ENCODE measurements around the gene VASH1.

Gene VASH1

DNA sequence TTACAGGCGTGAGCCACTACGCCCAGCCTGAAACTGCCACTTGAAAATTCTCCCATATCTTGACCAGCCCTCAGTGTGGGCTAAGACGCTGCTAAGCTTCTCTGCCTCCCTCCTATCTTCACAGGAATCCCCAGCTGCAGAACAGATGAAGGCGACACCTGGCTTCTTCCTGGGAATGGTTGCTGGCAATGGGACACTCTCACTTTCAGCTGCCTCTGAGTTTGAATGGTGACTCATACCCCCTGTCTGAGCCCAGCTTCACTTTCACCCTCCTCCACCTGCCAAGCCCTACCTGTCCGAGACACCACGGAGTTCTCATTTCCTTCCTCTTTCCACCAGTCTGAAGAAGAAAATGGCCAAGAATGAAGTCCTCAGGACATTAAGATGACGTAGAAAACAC, 18.3 kb upstream of the VASH1 start:
- no peak for DNase-seq (ENCODE audit: low read depth in 2 of 2)

DNA sequence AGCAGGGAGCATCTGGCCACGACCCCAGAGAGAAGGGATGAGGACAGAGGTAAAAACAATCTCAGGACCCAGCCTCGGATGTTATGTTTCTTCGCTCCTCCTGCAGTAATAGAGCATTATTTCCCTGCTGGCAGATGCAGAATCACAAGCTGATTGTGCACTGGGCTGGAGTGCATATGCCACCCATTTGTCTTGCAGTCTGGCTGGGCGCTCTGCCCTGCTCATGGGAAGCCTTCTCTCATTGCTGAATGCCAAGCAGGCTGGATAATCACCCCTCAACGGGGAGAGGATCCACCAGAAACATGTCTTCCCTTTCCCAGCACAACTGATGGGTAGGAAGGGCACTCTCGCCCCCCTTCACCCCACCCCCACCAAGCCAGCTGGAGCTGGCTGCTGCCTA, 8.5 kb upstream of the VASH1 start:
- DNase-seq (ENCODE audit: low read depth in 2 of 2), result no peak

DNA sequence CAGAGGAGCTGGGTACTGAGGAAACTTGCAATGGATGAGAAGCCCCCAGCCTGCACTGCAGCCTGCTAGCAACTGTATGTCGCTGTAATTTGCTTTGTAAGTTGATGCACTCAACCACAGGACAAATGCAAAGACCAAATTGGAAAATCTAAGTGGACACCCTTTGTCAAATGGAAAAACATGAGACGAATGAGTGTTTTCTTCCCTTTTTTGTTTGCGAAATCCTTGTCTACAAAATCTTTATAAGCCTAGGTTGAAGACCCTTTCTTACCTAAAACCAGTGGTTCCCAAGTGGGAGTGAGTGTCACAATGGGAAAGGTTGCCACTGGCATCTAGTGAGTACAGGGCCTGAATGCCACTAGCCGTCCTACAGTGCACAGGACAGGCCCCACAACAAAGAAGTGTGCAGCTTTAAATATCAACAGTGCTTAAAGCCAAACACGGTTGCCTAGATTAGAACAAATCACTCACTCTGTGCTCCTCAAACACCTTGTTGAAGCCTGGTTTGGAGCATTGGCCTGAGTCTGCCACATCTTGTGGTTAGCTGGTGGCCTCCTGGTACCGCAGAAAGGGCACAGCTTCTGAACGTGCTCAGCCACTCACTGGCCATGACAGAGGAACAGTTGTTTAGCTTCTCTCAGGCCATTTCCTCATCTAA, 7.6 kb upstream of the VASH1 start:
- no peak for DNase-seq (ENCODE audit: low read depth in 2 of 2)

DNA sequence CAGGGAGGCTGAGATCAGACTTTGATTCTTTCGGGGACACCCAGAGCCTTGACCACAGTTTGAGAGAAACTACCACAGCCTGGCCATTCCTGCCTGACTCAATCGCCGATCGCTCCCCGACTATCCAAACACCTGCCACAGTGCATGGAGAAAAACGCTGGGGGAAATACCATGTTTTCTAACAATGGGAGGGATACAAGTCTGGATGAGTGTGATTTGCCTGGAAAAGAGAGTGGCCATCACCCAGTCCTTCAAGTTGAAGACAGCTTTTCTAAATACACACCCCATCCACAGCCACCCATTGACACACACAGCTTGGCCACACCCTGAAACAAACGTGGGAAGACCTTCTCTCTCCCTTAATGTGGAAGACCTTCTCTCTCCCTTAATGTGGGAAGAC, 6.7 kb upstream of the VASH1 start:
- no peak for DNase-seq (ENCODE audit: low read depth in 2 of 2)

GRCh38 chr14:76755610-76756370, 5.5 kb upstream of the VASH1 start:
- DNase-seq (ENCODE audit: low read depth in 2 of 2), result no peak

DNA sequence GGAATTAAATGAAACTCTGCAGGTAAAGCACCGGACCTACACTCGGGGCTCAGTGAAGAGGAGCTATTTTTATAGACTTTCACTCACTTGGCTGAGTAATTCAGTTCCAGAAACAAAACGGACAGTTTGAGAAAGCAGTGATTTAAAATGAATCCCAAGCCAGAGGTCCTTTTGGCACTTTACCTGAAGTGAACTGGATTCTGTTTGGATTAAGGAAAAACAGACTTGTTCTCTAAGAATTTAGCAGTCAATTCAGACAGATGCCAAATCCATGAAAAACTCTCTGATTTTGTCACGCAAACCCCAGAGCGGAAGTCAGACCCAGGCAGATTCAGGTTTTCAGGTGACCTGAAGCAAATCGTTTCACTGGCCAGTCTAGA, 4.9 kb upstream of the VASH1 start:
- no peak for DNase-seq (ENCODE audit: low read depth in 2 of 2)

DNA sequence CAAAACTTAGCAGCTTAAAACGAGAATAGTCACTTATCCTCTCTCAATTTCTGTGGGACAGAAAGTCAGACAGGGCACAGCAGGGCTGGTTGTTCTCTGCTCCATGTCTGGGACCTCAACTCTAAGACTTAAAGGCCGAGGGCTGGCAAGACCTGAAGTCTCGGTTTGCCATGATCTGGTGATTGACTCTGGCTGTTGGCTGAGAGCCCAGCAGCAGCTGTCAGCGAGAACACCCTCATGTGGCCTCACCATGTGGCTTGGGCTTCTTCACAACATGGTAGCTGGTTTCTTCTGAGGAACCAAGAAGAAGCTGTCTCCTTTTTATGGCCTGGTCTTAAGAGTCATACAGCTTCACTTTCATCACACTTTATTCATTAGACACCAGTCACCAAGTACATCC, 1.7 kb upstream of the VASH1 start:
- DNase-seq (ENCODE audit: low read depth in 2 of 2), result no peak

DNA sequence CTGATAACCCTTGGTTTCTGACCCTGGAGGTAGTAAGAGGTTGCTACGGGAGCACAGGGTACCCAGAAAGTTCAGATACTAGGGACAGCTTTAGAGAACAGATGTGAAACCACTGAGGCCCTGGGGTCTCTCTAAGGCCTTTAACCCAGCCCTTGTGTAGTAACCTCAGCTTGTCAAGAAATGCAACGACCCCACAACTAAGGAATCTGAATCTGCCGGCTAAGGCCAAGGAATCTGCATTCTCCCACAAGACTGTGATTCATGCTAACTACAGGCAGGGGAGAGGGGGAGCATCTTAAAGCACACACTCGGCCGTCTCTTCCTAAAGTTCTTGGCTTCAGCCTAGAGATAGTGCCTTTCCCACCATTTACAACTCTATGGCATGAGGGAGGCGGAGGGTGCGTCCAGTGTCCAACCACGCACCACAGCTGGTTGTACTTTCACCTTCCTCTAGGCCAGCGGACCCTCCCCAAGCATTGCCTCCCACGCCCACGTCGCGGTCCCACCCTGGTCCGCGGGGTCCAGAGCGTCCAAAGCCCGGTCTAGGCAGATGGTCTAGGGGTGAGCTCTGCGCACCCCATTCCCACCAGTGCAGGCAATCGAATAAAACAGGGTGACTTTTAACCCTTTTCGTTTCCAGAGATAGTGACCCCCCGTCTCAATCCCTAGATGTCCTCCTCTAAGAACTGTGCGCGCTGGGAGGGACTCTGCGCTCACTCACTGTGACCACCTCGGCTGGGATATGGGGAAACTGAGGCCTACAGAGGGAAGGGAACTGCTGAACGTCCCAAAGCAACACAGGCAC, 735 bp upstream of the VASH1 start:
- DNase-seq (ENCODE audit: low read depth in 2 of 2), result no peak

- DNase-seq (ENCODE audit: low read depth in 2 of 2), result no peak
Measured at GRCh38 chr14:76761960-76762410, 717 bp downstream of the VASH1 start.

DNA sequence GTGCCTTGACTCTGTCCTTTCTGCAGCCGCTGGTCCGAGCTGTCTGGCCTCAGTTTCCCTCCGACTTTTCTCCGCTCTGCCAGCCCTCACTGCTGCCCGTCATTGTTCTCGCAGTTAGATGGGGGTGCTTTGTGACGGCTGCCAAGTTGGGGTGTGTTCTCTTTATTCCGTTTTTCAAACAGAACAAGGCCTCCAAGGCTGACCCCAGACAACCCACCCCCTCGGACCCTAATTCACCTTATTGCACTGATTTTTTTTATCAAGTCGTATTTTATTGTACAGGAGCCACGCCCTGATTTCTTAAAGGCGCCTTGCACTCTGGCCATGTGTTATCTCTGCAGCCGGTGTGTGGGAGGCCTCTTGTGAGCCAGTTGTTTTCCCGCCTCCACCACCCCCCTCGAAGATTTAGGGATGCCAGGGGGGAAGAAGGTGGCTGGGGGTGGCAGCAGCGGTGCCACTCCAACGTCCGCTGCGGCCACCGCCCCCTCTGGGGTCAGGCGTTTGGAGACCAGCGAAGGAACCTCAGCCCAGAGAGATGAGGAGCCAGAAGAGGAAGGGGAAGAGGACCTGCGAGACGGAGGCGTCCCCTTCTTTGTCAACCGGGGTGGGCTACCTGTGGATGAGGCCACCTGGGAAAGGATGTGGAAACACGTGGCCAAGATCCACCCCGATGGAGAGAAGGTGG, 1.3 kb downstream of the VASH1 start:
- DNase-seq (ENCODE audit: low read depth in 2 of 2), result no peak

DNA sequence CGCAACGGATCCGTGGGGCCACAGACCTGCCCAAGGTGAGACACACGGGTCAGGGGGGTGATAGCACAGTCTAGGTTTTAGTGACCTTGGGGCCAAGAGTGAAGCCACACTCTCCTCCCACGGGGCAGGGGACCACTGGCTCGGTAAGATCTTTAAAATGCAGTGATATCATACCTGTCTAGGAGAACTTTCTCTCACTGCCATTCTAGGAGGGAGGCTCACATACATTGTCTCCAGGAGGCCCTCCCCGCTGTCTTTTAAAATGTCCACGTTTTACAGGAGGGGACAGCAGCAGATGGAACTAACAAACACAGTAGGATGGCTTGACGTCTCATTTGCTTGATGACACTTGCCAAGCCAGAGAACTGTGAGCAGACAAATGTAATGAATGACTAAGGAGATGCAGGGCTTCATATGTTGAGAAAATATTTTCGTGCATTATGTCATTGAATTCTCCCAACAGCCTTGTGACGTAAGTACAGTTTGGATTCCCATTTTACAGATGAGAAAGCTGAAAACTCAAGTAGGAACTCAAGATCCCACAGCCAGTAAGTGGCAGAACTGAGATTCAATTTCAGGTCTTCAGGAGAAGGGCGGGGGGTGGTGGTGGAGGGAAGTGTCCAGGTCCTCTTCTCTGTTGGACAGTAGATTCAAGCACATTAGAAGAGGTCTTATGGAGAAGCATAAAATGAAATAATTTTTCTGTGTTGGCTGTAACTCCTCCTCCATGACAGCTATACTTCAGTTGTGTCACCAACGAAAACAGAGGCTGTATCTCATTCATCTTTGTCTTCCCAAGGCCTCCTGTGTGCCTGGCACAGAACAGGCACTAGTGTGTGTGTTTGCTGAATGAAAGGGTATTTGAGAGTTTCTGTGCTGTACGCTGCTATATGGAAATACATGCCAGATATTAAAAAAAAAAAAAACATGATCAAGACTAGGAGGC, 2.1 kb downstream of the VASH1 start:
- no peak for DNase-seq (ENCODE audit: low read depth in 2 of 2)

- DNase-seq (ENCODE audit: low read depth in 2 of 2), result no peak
Measured at GRCh38 chr14:76765461-76765931, 4.2 kb downstream of the VASH1 start.

DNA sequence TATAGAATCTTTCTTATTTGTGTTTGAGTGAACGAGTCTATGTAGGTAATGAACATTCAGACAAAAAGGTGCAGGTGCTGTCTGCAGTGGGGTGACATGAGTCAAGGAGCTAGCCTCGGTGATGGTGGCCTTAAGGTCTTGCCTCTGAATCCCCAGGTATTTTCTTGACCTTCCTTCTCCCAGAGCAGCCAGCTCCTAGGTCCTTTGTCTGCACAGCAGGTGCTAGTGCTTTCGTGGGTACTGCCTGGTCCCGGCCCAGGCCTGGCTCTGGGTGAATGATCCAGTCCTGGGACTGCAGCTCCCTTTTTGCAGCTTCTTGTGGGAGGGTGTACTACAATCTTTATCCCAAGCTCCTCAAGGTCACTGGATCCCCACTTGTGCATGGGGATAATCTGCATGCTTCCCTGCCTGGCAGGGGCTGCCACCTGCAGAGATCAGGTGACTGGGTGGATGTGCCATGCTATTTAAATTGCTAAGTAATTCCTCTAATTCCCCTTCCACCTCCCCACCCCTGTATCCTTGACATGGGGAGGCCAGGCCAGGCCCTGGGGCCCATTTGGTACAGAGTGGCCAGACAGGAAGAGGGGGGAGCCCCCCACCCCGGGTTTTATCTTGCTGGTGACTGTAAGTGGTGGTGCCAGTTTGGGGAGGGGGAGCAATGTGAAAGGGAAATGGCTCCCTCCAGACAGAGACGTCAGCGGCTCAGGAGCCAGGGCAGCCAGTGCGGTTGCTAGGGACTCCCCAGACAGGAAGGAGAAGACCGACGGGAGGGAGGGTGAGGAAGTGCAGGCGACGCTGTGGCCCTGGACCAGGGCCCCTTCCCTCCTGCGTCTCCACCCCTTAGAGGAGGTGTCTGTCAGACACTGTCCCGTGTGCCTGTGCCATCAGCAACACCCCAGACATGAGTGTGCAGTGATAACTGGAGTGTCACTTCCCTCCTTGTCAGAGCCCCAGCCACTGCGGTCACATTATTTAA, 6.7 kb downstream of the VASH1 start:
- peak; percentile 47 to 66 for DNase-seq (ENCODE audit: low read depth in 2 of 2)

- DNase-seq (ENCODE audit: low read depth in 2 of 2), result no peak
Measured at GRCh38 chr14:76768671-76769500, 7.6 kb downstream of the VASH1 start.

- DNase-seq (ENCODE audit: low read depth in 2 of 2), result no peak
Measured at GRCh38 chr14:76769636-76770292, 8.5 kb downstream of the VASH1 start.

DNA sequence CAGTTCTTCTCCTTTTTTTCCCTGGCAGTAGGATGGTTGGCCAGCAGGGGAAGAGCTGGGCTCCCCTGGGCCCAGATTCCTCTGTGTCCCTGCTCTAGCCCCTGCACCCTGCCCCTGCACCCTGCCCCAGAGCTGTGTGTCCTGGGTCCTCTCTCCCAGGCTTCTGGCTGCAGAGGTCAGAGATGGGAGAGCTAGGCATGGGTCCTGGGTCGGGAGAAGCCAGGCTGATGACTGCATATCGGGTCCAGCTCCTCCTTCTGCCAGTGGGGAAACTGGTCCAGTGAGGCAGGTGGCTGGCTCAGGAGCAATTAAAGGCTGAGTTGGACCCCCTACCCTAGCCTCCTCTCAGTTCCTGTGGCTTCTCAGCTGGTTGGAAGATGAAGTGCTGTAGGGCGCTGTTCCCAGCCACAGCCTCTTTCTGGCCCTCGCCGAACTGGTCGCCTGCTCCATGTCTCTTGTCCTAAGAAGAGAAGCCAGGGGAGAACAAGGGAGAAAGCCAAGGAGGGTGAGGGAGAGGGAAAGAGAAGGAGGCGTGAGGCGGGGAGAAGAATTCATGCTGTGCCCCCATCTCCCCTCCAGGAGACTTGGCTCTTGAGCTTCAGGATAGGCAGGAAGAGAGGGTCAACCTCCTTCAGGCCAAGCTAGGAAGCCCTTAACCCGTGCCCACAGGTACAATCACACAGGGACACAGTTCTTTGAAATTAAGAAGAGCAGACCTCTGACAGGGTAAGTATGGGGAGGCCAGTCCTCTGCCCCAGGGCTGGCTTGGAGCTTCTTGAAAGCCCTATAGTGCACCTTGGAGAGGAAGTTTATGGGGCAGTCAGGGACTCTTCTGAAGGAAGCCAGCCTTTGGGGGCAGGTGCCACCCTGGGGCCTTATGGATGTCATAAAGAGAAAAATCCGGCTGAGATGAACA, 9.5 kb downstream of the VASH1 start:
- no peak for DNase-seq (ENCODE audit: low read depth in 2 of 2)

DNA sequence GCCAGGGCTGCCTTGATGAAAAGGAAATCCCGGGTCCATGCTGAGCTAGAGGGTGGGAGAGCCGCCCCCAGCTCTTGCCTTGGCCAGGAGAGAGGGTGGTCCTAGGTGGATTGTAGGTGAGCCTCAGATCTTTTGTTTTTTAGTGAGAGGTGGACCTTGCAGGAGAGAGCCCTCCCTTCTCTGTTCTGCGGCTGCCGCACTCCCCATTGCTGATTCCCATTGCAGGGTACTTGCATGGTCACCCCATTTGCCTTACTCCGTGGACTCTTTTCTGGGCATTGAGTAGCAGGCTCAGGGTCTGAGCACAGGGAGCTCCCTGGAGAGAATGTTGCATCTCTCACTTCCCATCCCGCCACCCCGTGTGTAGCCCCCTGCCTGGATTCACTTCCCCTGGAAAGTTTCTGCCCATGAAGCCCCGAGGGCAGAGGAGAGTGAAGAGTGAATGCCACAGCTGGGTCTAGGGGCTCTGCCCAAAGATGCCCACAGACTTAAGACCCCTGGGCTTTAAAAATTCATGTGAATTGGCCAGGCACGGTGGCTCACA, 10.2 kb downstream of the VASH1 start:
- no peak for DNase-seq (ENCODE audit: low read depth in 2 of 2)

Measured in stimulated activated CD4-positive, alpha-beta T cell treated with anti-CD3 and anti-CD28 coated beads, Interleukin-15, amount 100 ng/mL, for 48 hours (primary cell).